ENCODE data around the gene MUC5AC. TPM values are rescaled to one million over a fixed set of nuclear protein-coding genes. Genes with fewer than 3 reads are reported as not detected.

Gene MUC5AC
- total and polyA plus RNA-seq, 2 experiments from 2014 or later, result not detected

DNA sequence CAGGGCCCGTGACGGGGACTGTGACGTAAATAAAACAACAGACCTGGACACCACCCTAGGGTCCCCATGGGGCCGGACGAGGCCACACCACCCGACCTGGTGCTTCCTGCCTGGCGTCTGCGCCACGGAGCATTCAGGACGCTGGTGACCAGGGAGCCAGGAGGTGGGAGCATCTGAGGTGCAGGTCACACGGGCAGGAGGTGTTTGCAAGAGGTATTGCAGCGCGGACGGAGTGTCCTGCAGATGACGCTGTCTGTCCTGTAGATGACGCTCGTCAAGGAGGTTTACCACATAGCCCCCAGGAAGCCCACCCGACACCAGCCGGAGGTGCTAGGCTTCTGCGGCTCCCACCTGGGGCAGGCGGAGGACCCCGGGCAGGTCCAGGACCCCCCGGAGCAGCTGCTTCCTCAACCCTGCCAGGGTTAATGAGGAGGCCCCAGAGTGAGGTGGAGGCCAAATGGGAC, 64.1 kb downstream of the MUC5AC start:
- no peaks in the 10 kb centered on the region for H3K4me1 ChIP-seq (ENCODE audit: insufficient read depth)
- in situ Hi-C loops (cut with MboI), result no loop called here
- 52 to 54% methylated on average over 23 of the region's 23 CpGs for whole genome bisulfite sequencing, 2 experiments (ENCODE audit: low coverage in 1 of 2, low lambda C conversion rate in 2 of 2, missing lambda C conversion rate in 2 of 2)

DNA sequence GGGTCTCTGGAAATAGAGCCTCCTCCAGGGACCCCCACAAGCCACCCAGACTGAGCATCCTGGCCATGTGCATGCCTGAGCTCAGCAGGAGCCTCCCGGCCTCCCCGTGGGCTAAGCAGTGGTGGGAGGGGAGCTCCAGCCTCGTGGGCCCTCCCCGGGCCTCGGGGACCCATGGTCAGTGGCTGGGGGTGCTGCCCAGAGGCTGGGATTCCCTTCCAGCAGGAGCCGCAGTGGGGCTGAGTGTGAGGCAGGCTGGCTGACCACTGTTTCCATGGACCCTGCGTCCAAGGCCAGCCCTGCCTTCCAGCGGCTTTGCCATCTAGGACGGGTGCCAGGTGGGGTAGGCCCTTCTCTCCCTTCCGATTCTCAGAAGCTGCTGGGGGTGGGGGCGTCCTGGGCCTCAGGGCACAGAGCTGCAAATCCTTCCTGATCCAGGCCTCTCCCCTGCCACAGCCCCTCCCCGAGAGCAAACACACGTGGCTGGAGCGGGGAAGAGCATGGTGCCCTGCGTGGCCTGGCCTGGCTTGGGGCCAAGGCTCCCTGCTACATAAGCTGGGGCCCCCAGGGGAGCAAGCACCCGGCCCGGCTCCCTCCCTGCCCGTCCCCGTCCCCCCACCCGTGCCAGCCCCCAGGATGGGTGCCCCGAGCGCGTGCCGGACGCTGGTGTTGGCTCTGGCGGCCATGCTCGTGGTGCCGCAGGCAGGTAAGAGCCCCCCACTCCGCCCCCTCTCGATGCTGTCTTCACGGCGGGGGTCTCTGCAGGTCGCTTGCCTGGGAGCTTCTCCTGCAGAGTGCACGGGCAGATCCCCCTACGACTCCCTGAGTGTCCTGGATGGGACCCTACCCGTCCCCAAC, 65.0 kb downstream of the MUC5AC start, which contains the start of gene MUC5B:
Gene MUC5B (plus strand): TSS at position 576 of the 855 bp plus-strand sequence. CDS start 58 bp downstream, at position 634.
- H3K4me2 ChIP-seq (ENCODE audit: unreplicated experiment), result no peak within 1 kb of the TSS
- H2AFZ ChIP-seq, result no peak within 1 kb of the TSS
- no peak for DNase-seq
- H3K79me2 ChIP-seq (ENCODE audit: insufficient read depth), result no peaks in the 10 kb centered on the region
- H3K9me2 ChIP-seq (ENCODE audit: insufficient read depth), result no peaks in the 10 kb centered on the region
- no peak within 1 kb of the TSS for H3K4me3 ChIP-seq
- TF ChIP-seq EZH2 (IDR thresholded peaks at IDR 0.05; ENCODE audit: insufficient read depth, poor library complexity, severe bottlenecking) (no peak), EZH2phosphoT487 (IDR thresholded peaks at IDR 0.05; ENCODE audit: insufficient read depth, low read depth) (no peak)
- H3K27ac ChIP-seq, result no peak within 1 kb of the TSS
- no peak within 1 kb of the TSS for H3K9ac ChIP-seq
- 42 to 49% methylated on average over 13 to 33 of the region's 36 CpGs for WGBS, 2 experiments (ENCODE audit: low coverage in 1 of 2, low lambda C conversion rate in 2 of 2, missing lambda C conversion rate in 2 of 2)
- no peaks in the 10 kb centered on the region for H3F3A ChIP-seq (ENCODE audit: insufficient read depth)
- no peaks in the 10 kb centered on the region for H3K9me3 ChIP-seq (ENCODE audit: low read depth)
- H3K4me1 ChIP-seq (ENCODE audit: insufficient read depth), result no peaks in the 10 kb centered on the region
- peaks cover 11% of the 10 kb centered on the region; the same call in 1 of the 2 replicates for H3K27me3 ChIP-seq (replicated peaks; ENCODE audit: insufficient read depth)
- H3K36me3 ChIP-seq (ENCODE audit: low read depth), result no peaks in the 10 kb centered on the region
- in situ Hi-C loops (cut with MboI), result no loop called here
- H4K20me1 ChIP-seq (ENCODE audit: insufficient read depth), result no peaks in the 10 kb centered on the region

More for the DNA sequence above, 64.1 kb downstream of the MUC5AC start:
- TF ChIP-seq EZH2 (IDR thresholded peaks at IDR 0.05; ENCODE audit: insufficient read depth, poor library complexity, severe bottlenecking) (no peak), EZH2phosphoT487 (IDR thresholded peaks at IDR 0.05; ENCODE audit: insufficient read depth, low read depth) (no peak)
- no peak overlapping the region for H3K4me2 ChIP-seq (ENCODE audit: unreplicated experiment)
- H3K27me3 ChIP-seq (replicated peaks; ENCODE audit: insufficient read depth), result peaks cover 11% of the 10 kb centered on the region; the same call in 1 of the 2 replicates
- H2AFZ ChIP-seq, result no peak overlapping the region
- H3K36me3 ChIP-seq (ENCODE audit: low read depth), result no peaks in the 10 kb centered on the region
- H3K9ac ChIP-seq, result no peak overlapping the region
- no peaks in the 10 kb centered on the region for H3K9me3 ChIP-seq (ENCODE audit: low read depth)
- no peaks in the 10 kb centered on the region for H3F3A ChIP-seq (ENCODE audit: insufficient read depth)
- H4K20me1 ChIP-seq (ENCODE audit: insufficient read depth), result no peaks in the 10 kb centered on the region
- H3K4me3 ChIP-seq, result no peak overlapping the region
- no peak overlapping the region for H3K27ac ChIP-seq
- H3K9me2 ChIP-seq (ENCODE audit: insufficient read depth), result no peaks in the 10 kb centered on the region
- DNase-seq, result no peak
- H3K79me2 ChIP-seq (ENCODE audit: insufficient read depth), result no peaks in the 10 kb centered on the region

DNA sequence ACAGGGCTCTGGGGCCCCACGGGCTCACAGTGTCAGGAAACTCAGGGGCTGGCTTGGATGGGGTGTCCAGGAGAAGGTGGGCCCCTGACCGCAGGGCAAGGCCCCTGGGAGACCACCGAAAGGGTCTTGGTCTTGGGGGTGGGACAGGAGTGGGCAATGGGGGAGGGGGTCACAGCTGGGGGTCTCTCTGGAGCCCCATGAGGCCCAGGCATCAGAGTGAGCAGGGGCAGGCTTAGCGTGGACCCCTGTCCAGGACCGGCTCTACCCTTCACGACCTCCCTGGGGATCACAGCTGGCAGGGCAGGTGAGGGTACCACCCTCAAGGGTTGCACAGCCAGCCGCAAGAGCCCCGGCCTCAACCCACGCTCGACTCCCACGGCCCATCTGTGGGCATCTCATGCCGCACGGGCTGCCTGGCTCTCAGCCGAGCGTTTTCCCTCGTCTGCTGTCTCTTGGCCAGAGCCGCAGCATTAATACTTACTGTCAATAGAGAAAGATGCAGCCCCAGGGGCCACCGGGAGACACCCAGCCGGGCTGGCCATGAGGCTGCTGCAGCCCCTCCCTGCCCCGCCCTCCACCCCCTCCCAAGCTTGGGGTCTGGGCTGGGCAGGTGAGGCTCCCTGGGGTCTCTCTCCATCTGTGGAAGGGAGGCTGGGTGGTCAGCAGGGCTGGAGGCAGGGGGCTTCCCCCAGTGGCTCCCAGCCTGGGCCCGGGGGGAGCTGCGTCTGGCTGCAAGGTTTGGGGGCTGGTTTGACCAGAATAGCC, 65.8 kb downstream of the MUC5AC start:
- no peaks in the 10 kb centered on the region for H3K9me3 ChIP-seq (ENCODE audit: low read depth)
- in situ Hi-C loops (cut with MboI), result no loop called here
- H3K36me3 ChIP-seq (ENCODE audit: low read depth), result no peaks in the 10 kb centered on the region
- H3K4me3 ChIP-seq, result no peak overlapping the region
- no peak overlapping the region for H3K4me2 ChIP-seq (ENCODE audit: unreplicated experiment)
- TF ChIP-seq EZH2phosphoT487 (IDR thresholded peaks at IDR 0.05; ENCODE audit: insufficient read depth, low read depth), result no peak
- no peak for TF ChIP-seq EZH2 (IDR thresholded peaks at IDR 0.05; ENCODE audit: insufficient read depth, poor library complexity, severe bottlenecking)
- H3F3A ChIP-seq (ENCODE audit: insufficient read depth), result no peaks in the 10 kb centered on the region
- no peak overlapping the region for H3K9ac ChIP-seq
- H3K27me3 ChIP-seq (replicated peaks; ENCODE audit: insufficient read depth), result peaks cover 11% of the 10 kb centered on the region; the same call in 1 of the 2 replicates
- no peaks in the 10 kb centered on the region for H3K79me2 ChIP-seq (ENCODE audit: insufficient read depth)
- no peaks in the 10 kb centered on the region for H4K20me1 ChIP-seq (ENCODE audit: insufficient read depth)
- H3K9me2 ChIP-seq (ENCODE audit: insufficient read depth), result no peaks in the 10 kb centered on the region
- H2AFZ ChIP-seq, result no peak overlapping the region
- H3K27ac ChIP-seq, result no peak overlapping the region
- WGBS, 2 experiments (ENCODE audit: low coverage in 1 of 2, low lambda C conversion rate in 2 of 2, missing lambda C conversion rate in 2 of 2), result 27% methylated on average over 18 to 19 of the region's 22 CpGs
- no peak for DNase-seq
- no peaks in the 10 kb centered on the region for H3K4me1 ChIP-seq (ENCODE audit: insufficient read depth)

- Histone ChIP-seq H3K4me3 (no peak overlapping the region), H3K9ac (no peak overlapping the region), H3F3A (ENCODE audit: insufficient read depth) (no peaks in the 10 kb centered on the region), H2AFZ (no peak overlapping the region), H3K4me1 (ENCODE audit: insufficient read depth) (no peaks in the 10 kb centered on the region), H3K27ac (no peak overlapping the region), H4K20me1 (ENCODE audit: insufficient read depth) (no peaks in the 10 kb centered on the region), H3K9me2 (ENCODE audit: insufficient read depth) (no peaks in the 10 kb centered on the region), H3K79me2 (ENCODE audit: insufficient read depth) (no peaks in the 10 kb centered on the region), H3K27me3 (replicated peaks; ENCODE audit: insufficient read depth) (peaks cover 11% of the 10 kb centered on the region; the same call in 1 of the 2 replicates), H3K9me3 (ENCODE audit: low read depth) (no peaks in the 10 kb centered on the region), H3K36me3 (ENCODE audit: low read depth) (no peaks in the 10 kb centered on the region), H3K4me2 (ENCODE audit: unreplicated experiment) (no peak overlapping the region)
- in situ Hi-C loops (cut with MboI), result no loop called here
- 27 to 33% methylated on average over 6 to 7 of the region's 7 CpGs for WGBS, 2 experiments (ENCODE audit: low coverage in 1 of 2, low lambda C conversion rate in 2 of 2, missing lambda C conversion rate in 2 of 2)
- no peak for DNase-seq
- TF ChIP-seq EZH2phosphoT487 (IDR thresholded peaks at IDR 0.05; ENCODE audit: insufficient read depth, low read depth), result no peak
- no peak for TF ChIP-seq EZH2 (IDR thresholded peaks at IDR 0.05; ENCODE audit: insufficient read depth, poor library complexity, severe bottlenecking)
Measured at GRCh38 chr11:1224111-1224490, 66.3 kb downstream of the MUC5AC start.

Measured in GM23248 (cell line).